ENCODE results near the gene KATNB1.

KATNB1 gene, protein sequence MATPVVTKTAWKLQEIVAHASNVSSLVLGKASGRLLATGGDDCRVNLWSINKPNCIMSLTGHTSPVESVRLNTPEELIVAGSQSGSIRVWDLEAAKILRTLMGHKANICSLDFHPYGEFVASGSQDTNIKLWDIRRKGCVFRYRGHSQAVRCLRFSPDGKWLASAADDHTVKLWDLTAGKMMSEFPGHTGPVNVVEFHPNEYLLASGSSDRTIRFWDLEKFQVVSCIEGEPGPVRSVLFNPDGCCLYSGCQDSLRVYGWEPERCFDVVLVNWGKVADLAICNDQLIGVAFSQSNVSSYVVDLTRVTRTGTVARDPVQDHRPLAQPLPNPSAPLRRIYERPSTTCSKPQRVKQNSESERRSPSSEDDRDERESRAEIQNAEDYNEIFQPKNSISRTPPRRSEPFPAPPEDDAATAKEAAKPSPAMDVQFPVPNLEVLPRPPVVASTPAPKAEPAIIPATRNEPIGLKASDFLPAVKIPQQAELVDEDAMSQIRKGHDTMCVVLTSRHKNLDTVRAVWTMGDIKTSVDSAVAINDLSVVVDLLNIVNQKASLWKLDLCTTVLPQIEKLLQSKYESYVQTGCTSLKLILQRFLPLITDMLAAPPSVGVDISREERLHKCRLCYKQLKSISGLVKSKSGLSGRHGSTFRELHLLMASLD

DNA sequence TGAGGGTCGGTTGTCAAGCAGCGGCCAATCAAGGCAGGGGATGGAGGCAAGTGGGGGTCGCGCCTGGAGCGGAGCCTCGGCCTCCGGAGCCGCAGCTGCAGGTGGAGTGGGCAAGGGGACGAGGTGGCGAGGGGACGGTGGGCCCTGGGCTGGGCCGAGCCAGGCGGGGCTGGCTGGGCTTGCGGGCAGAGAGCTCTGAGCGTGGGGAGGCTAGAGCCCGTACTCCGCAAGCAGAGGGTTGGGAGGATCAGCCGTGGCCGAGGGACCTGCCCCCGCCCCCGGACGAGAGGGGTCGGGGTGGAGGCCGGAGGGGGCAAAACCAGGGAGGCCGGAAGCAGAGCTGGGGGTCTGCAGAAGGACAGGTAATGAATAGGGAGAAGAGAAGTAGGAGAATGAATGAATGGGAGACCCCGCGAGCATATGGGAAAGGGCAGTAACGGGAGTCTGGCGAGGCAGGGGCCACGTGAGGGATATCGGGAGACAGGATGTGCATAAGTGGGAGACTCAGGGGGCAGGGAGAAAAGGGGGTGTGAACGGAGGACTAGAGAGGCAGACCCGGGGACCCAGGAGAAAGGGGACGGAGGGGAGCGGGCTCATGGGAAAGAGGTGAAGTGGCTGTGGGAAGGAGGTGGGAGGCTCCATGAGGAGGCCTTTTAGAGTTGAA, at the start of gene KATNB1:
KATNB1 (plus strand) TSS at position 16 of the 664 bp plus-strand sequence. CDS start 1,474 bp downstream, outside the sequence.
- Mint-ChIP-seq H3K27me3 (no peaks in the 10 kb centered on the region), H3K9me3 (peaks cover 9 to 13% of the 10 kb centered on the region in 2 donors), H3K4me1 (peaks cover 16 to 19% of the 10 kb centered on the region in 2 donors), H3K27ac (peak within 1 kb of the TSS; percentile 97), H3K4me3 (peak within 1 kb of the TSS; percentile 95 to 98), H3K36me3 (peaks cover 12 to 13% of the 10 kb centered on the region in 2 donors)
- ATAC-seq (replicated peaks) (peak; percentile 41 to 46), DNase-seq (no peak)

DNA sequence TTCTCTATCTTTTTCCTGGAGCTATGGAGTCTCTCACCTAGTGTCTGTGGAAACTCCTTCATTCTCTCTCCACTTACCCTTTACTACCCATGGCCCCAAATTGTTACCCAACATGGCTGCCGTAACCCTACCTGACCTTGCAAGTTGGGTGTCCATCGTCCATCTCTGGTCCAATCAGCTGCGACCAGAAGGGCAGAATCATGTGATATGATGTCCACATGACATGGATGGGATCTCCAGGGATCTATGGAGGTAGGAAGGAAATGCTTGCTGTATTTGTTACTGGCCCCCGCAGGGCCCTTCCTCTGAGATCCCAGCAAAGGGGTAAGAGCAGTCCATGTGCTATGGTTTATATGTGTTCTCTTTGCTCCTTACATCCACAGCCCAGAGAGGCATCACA, 49.0 kb upstream of the KATNB1 start:
- no peak for ATAC-seq (replicated peaks)
- no peak overlapping the region for H3K4me3 Mint-ChIP-seq
- H3K36me3 Mint-ChIP-seq, result no peaks in the 10 kb centered on the region
- no peak for DNase-seq
- peaks cover 16 to 23% of the 10 kb centered on the region in 2 donors for H3K4me1 Mint-ChIP-seq
- no peaks in the 10 kb centered on the region for H3K27me3 Mint-ChIP-seq
- H3K9me3 Mint-ChIP-seq, result no peaks in the 10 kb centered on the region
- H3K27ac Mint-ChIP-seq, result no peak overlapping the region

DNA sequence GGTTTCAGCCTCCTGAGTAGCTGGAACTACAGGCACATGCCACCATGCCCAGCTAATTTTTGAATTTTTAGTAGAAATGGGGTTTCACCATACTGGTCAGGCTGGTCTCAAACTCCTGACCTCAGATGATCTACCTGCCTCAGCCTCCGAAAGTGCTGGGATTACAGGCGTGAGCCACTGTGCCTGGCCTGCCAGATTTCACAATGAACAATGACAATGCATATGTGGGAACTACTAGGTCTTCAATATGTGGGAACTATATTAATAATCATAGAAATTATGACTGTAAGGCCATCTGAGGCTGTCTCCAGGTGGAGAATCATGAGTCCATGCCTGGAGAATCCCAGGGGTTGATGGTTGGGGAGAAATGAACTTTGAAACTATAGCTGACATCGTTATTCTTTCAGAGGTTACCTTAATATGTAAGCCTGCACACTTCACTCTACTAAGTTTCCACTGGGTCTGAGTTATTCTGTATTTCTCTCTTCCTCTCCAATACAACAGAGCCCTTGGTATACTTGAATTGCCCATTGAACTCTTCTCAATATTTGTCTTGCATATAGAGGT, 48.1 kb upstream of the KATNB1 start:
- Mint-ChIP-seq H3K36me3 (no peaks in the 10 kb centered on the region), H3K27ac (no peak overlapping the region), H3K4me3 (no peak overlapping the region), H3K4me1 (peaks cover 16 to 23% of the 10 kb centered on the region in 2 donors), H3K27me3 (no peaks in the 10 kb centered on the region), H3K9me3 (no peaks in the 10 kb centered on the region)
- no peak for DNase-seq
- no peak for ATAC-seq (replicated peaks)

DNA sequence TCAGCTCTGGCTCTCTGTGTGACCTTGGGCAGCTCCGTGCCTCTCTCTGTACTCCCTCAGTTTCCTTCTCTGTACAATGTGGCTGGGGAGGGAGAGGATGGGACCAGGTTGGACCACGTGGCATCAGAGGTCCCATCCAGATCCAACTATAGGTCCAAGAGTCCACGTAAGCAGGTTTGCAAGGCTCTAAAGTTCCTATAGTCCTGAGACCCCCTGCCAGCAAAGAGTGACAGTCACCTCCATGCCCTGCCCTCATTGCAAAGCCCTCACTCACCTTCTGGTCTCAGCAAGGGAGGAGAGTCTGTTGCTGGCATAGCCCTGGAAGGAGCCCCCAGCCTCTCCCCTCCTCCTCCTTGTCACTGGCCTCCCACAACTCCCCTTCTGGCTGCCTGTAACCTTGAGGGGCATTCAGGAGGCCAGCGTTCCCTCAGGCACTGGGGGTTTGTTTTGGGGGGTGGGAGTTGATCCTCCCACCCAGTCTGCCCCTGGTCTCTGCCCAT, 47.0 kb upstream of the KATNB1 start:
- ATAC-seq (replicated peaks) (no peak), DNase-seq (no peak)
- no peaks in the 10 kb centered on the region for H3K9me3 Mint-ChIP-seq
- peak overlapping the region; percentile 44 for H3K27ac Mint-ChIP-seq
- H3K4me1 Mint-ChIP-seq, result peaks cover 16 to 23% of the 10 kb centered on the region in 2 donors
- H3K36me3 Mint-ChIP-seq, result no peaks in the 10 kb centered on the region
- no peak overlapping the region for H3K4me3 Mint-ChIP-seq
- no peaks in the 10 kb centered on the region for H3K27me3 Mint-ChIP-seq

DNA sequence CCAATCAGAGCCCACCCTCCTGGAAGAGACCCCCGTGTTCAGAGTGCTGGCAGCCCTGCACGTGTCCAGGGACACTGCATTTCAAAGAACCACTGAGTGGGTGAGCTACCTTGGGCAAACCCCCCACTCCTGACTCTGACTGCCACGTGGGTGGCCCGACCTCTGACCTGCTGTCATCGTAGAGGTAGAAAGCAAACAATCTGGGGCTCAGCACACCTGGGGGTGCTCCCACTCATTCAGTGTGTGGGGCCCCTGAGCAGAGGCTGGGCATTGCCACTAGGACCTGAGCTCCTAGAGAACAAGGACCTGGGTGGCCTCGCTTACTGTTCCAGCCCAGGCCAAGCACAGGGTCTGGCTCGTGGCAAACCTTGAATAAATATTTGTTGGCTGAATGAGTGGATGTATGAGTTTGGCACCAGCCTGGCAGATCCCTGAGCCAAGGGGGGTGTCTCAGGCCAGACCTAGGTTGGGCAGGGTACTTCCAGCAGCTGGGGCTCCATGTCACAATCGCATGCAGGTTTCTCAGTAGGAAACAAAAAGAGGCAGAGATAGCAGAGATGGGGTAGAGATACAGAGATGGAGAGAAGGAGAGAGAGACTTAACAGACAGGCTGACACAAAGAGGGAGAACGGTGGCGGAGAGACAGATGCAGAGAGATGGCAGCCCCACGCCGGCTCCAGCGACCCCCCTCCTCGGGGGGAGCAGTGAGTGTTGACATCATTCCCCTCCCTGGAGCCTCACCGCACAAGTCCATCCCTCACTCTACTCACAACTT, 46.4 kb upstream of the KATNB1 start:
- H3K27ac Mint-ChIP-seq, result peak overlapping the region; percentile 88
- H3K9me3 Mint-ChIP-seq, result no peaks in the 10 kb centered on the region
- no peaks in the 10 kb centered on the region for H3K27me3 Mint-ChIP-seq
- no peak for DNase-seq
- no peaks in the 10 kb centered on the region for H3K36me3 Mint-ChIP-seq
- peaks cover 16 to 23% of the 10 kb centered on the region in 2 donors for H3K4me1 Mint-ChIP-seq
- ATAC-seq (replicated peaks), result peak in 1 of 2 donors; percentile 20
- H3K4me3 Mint-ChIP-seq, result peak overlapping the region in 1 of 2 donors; percentile 25

DNA sequence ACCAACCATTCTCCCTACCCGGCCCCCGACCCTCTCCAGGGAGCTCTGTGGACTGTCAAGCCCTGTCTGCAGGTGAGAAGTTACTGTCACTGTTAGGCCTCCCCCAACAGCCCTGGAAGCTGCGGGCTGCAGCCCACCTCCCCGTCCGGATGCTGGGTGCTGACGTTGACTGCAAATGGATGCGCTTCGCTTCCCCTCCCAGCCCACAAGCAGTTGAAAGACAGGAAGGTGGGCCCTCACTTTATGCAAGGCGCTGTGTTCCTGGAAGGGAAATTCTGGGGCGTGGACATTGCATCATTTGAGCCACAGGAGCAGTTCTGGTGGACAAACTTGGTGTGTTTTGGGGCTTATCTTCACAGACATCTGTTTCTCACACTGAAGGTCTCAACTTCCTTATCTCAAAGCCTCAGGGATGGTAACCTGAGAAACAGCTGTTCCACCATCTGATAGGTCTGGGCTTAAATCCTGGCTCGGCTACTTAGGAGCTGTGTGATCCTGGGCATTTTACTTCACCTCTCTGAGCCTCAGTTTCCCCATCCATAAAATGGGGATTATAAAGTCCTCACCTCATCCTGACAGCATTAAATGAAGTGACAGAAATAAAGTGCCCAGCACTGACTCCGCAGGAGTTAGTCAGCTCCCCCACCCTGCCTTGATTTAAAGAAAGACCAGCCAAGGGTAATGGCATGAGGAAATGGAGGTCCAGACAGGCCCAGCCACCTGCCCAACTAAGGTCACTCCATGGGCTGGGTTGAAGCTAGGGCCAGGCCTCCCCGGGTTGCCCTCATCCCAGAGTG, 45.6 kb upstream of the KATNB1 start:
- ATAC-seq (replicated peaks), result peak; percentile 74 to 78
- Mint-ChIP-seq H3K27ac (peak overlapping the region; percentile 88), H3K36me3 (no peaks in the 10 kb centered on the region), H3K4me3 (peak overlapping the region; percentile 25 to 41), H3K9me3 (no peaks in the 10 kb centered on the region), H3K4me1 (peaks cover 20 to 28% of the 10 kb centered on the region in 2 donors), H3K27me3 (no peaks in the 10 kb centered on the region)
- DNase-seq, result peak; percentile 48

DNA sequence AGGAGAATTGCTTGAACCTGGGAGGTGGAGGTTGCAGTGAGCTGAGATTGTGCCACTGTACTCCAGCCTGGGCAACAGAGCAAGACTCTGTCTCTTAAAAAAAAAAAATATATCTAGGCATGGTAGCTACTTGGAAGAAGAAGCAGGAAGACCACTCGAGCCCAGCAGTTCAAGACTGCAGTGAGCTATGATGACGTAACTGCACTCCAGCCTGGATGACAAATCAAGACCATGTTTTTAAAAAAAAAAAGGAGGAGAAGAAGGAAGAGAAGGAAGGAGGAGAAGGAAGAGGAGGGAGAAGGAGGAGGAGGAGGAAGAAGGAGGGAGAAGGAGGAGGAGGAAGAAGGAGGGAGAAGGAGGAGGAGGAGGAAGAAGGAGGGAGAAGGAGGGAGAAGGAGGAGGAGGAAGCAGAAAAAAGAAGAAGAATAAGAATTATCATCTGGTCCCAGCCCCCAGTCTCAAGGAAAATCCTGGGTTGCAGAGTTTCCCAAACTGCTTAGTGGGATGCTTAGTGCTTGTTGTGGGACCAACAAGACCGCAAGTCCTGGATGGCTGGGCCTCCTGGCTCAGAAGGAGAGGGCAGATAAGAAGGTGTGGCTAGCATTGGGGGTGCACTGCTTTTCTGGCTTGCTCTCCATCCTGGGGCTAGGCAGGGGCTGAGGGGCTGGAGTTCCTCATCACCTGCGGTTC, 44.6 kb upstream of the KATNB1 start:
- Mint-ChIP-seq H3K27ac (no peak overlapping the region), H3K27me3 (no peaks in the 10 kb centered on the region), H3K9me3 (no peaks in the 10 kb centered on the region), H3K4me3 (no peak overlapping the region), H3K4me1 (peaks cover 24 to 33% of the 10 kb centered on the region in 2 donors), H3K36me3 (no peaks in the 10 kb centered on the region)
- DNase-seq (no peak), ATAC-seq (replicated peaks) (no peak)

DNA sequence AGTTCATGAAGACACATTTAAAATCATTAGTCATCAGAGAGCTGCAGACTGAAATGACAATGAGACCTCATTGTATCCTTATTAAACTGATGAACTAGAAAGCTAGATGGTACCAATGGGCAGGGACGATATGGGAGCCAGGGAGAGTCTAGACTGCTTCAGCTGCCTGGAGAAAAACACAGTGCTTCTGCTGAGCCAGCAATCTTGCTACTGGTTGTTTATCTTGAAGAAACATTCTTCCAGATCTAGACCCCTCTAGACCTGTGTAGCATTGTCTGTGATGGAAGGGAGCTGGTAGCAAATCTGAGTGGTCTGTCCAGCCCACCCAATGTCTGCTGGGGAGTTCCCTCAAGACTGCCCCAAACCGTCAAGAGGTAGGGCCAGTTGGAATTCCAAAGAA, 42.9 kb upstream of the KATNB1 start:
- Mint-ChIP-seq H3K27me3 (no peaks in the 10 kb centered on the region), H3K9me3 (no peaks in the 10 kb centered on the region), H3K4me3 (no peak overlapping the region), H3K27ac (no peak overlapping the region), H3K36me3 (no peaks in the 10 kb centered on the region), H3K4me1 (peaks cover 24 to 33% of the 10 kb centered on the region in 2 donors)
- DNase-seq (no peak), ATAC-seq (replicated peaks) (no peak)

DNA sequence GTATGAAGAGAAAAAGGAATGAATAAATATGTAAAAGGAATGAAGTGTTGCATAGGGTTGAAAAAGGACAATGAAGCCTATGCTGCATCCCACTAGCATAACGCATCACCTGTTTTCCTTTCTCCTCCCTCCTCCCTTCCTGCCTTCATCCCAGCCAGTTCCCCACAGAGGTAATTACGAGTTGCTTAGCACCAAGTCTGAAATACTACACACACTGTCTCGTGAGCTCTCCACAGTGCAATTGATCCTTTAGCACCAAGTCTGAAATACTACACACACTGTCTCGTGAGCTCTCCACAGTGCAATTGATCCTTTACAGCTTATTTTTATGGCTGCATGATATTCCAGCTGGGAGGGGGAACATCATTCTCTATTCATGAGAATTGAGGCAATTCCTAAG, 42.0 kb upstream of the KATNB1 start:
- Mint-ChIP-seq H3K9me3 (no peaks in the 10 kb centered on the region), H3K27me3 (no peaks in the 10 kb centered on the region), H3K4me1 (peaks cover 24 to 33% of the 10 kb centered on the region in 2 donors), H3K4me3 (no peak overlapping the region), H3K36me3 (no peaks in the 10 kb centered on the region), H3K27ac (no peak overlapping the region)
- DNase-seq (no peak), ATAC-seq (replicated peaks) (no peak)

DNA sequence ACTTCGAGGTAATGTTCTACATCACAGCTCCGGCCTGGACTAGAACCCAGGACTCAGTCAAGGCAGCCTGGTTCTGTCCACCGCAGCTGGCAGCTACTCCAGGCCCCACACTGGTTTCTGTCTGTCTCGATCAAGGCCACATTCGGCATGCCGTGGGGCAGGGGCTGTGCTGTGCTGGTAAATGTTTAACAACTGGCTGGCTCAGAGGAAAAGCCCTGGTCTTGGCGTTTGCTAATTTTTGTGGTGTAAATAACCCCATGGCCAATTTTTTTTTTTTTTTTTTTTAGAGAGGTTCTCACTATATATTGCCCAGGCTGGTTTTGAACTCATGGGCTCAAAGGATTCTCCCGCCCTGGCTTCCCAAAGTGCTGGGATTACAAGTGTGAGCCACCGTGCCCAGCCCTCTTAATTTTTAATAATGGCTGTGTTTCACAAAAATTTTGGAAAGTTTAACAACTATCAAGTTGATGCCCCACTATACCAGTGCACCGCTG, 41.3 kb upstream of the KATNB1 start:
- DNase-seq (no peak), ATAC-seq (replicated peaks) (no peak)
- no peaks in the 10 kb centered on the region for H3K36me3 Mint-ChIP-seq
- H3K4me1 Mint-ChIP-seq, result peaks cover 22 to 28% of the 10 kb centered on the region in 2 donors
- H3K27ac Mint-ChIP-seq, result peak overlapping the region; percentile 93
- no peaks in the 10 kb centered on the region for H3K27me3 Mint-ChIP-seq
- H3K9me3 Mint-ChIP-seq, result no peaks in the 10 kb centered on the region
- peak overlapping the region in 1 of 2 donors; percentile 81 for H3K4me3 Mint-ChIP-seq

DNA sequence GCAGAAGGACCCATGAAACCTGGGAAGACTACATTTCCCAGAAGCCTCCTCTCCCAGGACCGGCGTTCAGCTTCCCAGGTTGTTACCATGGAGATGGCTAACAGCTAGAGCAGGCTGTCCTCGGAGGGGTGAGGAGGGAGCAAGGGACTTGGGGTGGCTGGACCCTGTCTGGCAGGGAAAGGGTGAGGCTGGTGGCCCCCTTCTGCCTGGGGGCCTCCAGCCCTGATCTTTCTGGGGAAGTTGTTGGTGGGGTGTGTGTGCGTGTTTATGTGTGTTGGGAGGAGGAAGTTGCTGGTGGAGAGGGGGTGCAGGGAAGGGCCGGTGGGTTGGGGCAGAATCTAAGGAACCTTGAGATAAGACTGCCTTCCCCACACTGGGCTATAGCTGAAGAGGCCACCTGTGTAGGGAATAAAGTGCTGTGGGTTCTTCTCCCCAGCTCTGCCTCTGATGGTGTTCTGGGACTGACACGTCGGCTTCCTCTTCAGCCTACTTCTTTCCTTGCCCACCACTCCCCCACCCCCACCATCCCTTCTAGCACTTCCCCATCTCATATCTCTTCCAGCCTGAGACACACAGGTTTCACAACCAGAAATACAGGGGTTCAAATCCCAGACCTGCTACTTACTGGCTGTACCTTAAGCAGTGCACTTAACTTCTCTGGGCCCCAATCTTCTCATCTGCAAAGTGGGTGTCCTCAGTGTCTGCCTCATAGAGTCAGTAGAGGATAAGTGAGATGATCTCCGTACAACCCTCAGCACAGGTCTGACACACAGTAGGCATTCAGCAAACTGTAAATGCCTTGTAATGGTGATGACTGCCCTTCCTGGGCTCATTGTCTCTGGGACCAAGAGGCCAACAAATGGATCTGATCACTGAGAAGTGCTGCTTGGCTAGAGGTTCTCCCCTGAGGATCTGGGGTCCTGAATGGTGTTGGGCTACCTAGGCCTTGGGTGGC, 40.6 kb upstream of the KATNB1 start, which contains the start of gene DRC7:
DRC7 (plus strand) TSS at position 82 of the 955 bp plus-strand sequence. CDS start 3,144 bp downstream, outside the sequence.
- peaks cover 15 to 21% of the 10 kb centered on the region in 2 donors for H3K4me1 Mint-ChIP-seq
- H3K27ac Mint-ChIP-seq, result peak within 1 kb of the TSS; percentile 93
- H3K4me3 Mint-ChIP-seq, result peak within 1 kb of the TSS; percentile 81 to 92
- no peaks in the 10 kb centered on the region for H3K9me3 Mint-ChIP-seq
- no peaks in the 10 kb centered on the region for H3K27me3 Mint-ChIP-seq
- peak; percentile 79 to 81 for ATAC-seq (replicated peaks)
- peak; percentile 29 for DNase-seq
- H3K36me3 Mint-ChIP-seq, result no peaks in the 10 kb centered on the region

Data from stimulated activated naive B cell treated with anti-CD40 and anti-IgM and Interleukin-4, amounts not matched to agents 10 μg/mL and 1 μg/mL and 100 μg/mL, for 72 hours (primary cell).